ENCODE measurements around the gene EHD1.

The EHD1 gene

GRCh38 chr11:64838600-64839334 is 39.7 kb downstream of the EHD1 start:
- POLR2A ChIA-PET, result no interaction called here
- TF ChIP-seq FOXK2 (IDR thresholded peaks at IDR 0.05) (no peak), CTBP1 (IDR thresholded peaks at IDR 0.05; ENCODE audit: borderline replicate concordance) (no peak), ELF4 (IDR thresholded peaks at IDR 0.05) (no peak), PKNOX1 (IDR thresholded peaks at IDR 0.05) (no peak), SP1 (IDR thresholded peaks at IDR 0.05) (no peak), NFRKB (IDR thresholded peaks at IDR 0.05) (no peak), HDGF (IDR thresholded peaks at IDR 0.05; ENCODE audit: borderline replicate concordance) (no peak), ZNF384 (IDR thresholded peaks at IDR 0.05) (no peak)
- CTCF ChIA-PET, result no interaction called here
- no peak for DNase-seq (ENCODE audit: extremely low spot score)

GRCh38 chr11:64837887-64838351 is 40.5 kb downstream of the EHD1 start:
- DNase-seq (ENCODE audit: extremely low spot score), result no peak
- ChIA-PET CTCF (no interaction called here), POLR2A (no interaction called here)
- no peak for TF ChIP-seq ARNT (IDR thresholded peaks at IDR 0.05)
- no peak for TF ChIP-seq HDGF (IDR thresholded peaks at IDR 0.05; ENCODE audit: borderline replicate concordance)
- no peak for TF ChIP-seq LEF1 (IDR thresholded peaks at IDR 0.05; ENCODE audit: borderline replicate concordance)
- no peak for TF ChIP-seq SUZ12 (IDR thresholded peaks at IDR 0.05)
- TF ChIP-seq ZNF384 (IDR thresholded peaks at IDR 0.05), result no peak
- no peak for TF ChIP-seq SP1 (IDR thresholded peaks at IDR 0.05)
- no peak for TF ChIP-seq TARDBP (IDR thresholded peaks at IDR 0.05)
- TF ChIP-seq ELF4 (IDR thresholded peaks at IDR 0.05), result no peak
- TF ChIP-seq FOXA1 (IDR thresholded peaks at IDR 0.05), result no peak
- TF ChIP-seq BHLHE40 (IDR thresholded peaks at IDR 0.05; ENCODE audit: borderline replicate concordance), result no peak
- TF ChIP-seq CTBP1 (IDR thresholded peaks at IDR 0.05; ENCODE audit: borderline replicate concordance), result no peak
- TF ChIP-seq NFRKB (IDR thresholded peaks at IDR 0.05), result no peak
- no peak for TF ChIP-seq FOXK2 (IDR thresholded peaks at IDR 0.05)
- TF ChIP-seq PKNOX1 (IDR thresholded peaks at IDR 0.05), result no peak
- no peak for TF ChIP-seq FOXM1 (IDR thresholded peaks at IDR 0.05; ENCODE audit: borderline replicate concordance)
- no peak for TF ChIP-seq L3MBTL2 (conservative IDR thresholded peaks at IDR 0.05)

GRCh38 chr11:64836448-64837072 is 41.9 kb downstream of the EHD1 start:
- POLR2A ChIA-PET, result interaction anchor here (1.0 kb wide), 1 partner anchor 58 kb away, joined by 4 read pairs; the partner anchor contains the start of gene SF1
- CTCF ChIA-PET, result no interaction called here
- DNase-seq (ENCODE audit: extremely low spot score), result no peak
- TF ChIP-seq FOXA1 (IDR thresholded peaks at IDR 0.05), result no peak
- TF ChIP-seq CTBP1 (IDR thresholded peaks at IDR 0.05; ENCODE audit: borderline replicate concordance), result no peak
- TF ChIP-seq ZNF384 (IDR thresholded peaks at IDR 0.05), result no peak
- TF ChIP-seq ELF4 (IDR thresholded peaks at IDR 0.05), result no peak
- no peak for TF ChIP-seq SP1 (IDR thresholded peaks at IDR 0.05)
- no peak for TF ChIP-seq BHLHE40 (IDR thresholded peaks at IDR 0.05; ENCODE audit: borderline replicate concordance)
- no peak for TF ChIP-seq PKNOX1 (IDR thresholded peaks at IDR 0.05)
- no peak for TF ChIP-seq SUZ12 (IDR thresholded peaks at IDR 0.05)
- TF ChIP-seq LEF1 (IDR thresholded peaks at IDR 0.05; ENCODE audit: borderline replicate concordance), result no peak
- no peak for TF ChIP-seq FOXK2 (IDR thresholded peaks at IDR 0.05)
- no peak for TF ChIP-seq HDGF (IDR thresholded peaks at IDR 0.05; ENCODE audit: borderline replicate concordance)
- TF ChIP-seq L3MBTL2 (conservative IDR thresholded peaks at IDR 0.05), result no peak
- TF ChIP-seq NFRKB (IDR thresholded peaks at IDR 0.05), result no peak
- no peak for TF ChIP-seq ARNT (IDR thresholded peaks at IDR 0.05)
- TF ChIP-seq FOXM1 (IDR thresholded peaks at IDR 0.05; ENCODE audit: borderline replicate concordance), result no peak
- TF ChIP-seq TARDBP (IDR thresholded peaks at IDR 0.05), result no peak

- ChIA-PET CTCF (no interaction called here), POLR2A (interaction anchor here (1.0 kb wide), 1 partner anchor 57 kb away, joined by 4 read pairs; the partner anchor contains the start of gene SF1)
- no peak for DNase-seq (ENCODE audit: extremely low spot score)
- TF ChIP-seq L3MBTL2 (conservative IDR thresholded peaks at IDR 0.05) (no peak), HDGF (IDR thresholded peaks at IDR 0.05; ENCODE audit: borderline replicate concordance) (no peak), CTBP1 (IDR thresholded peaks at IDR 0.05; ENCODE audit: borderline replicate concordance) (no peak), ELF4 (IDR thresholded peaks at IDR 0.05) (no peak), LEF1 (IDR thresholded peaks at IDR 0.05; ENCODE audit: borderline replicate concordance) (no peak), ARNT (IDR thresholded peaks at IDR 0.05) (no peak), ZNF384 (IDR thresholded peaks at IDR 0.05) (no peak), BHLHE40 (IDR thresholded peaks at IDR 0.05; ENCODE audit: borderline replicate concordance) (no peak), NFRKB (IDR thresholded peaks at IDR 0.05) (no peak), PKNOX1 (IDR thresholded peaks at IDR 0.05) (no peak), TARDBP (IDR thresholded peaks at IDR 0.05) (no peak), FOXA1 (IDR thresholded peaks at IDR 0.05) (no peak), FOXK2 (IDR thresholded peaks at IDR 0.05) (no peak), SUZ12 (IDR thresholded peaks at IDR 0.05) (no peak), FOXM1 (IDR thresholded peaks at IDR 0.05; ENCODE audit: borderline replicate concordance) (no peak)
Measured at GRCh38 chr11:64835616-64836447, 42.6 kb downstream of the EHD1 start.

Data from HEK293T (cell line).